Stimulated activated CD8-positive, alpha-beta memory T cell treated with anti-CD3 and anti-CD28 coated beads, Interleukin-2, amount 100 ng/mL, for 48 hours (primary cell): ENCODE data around the gene HCAR2.
"Not testable (repeated sequence)": the region's sequence is repeated elsewhere in the genome, so short reads cannot be mapped to it uniquely, and the experiment has no call there.

Experiments
- DNase-seq, 2 donors: peaks; one replicate each; pipeline ENCODE4 v3.0.0-alpha.2; 2020; ENCODE audit warnings: low read depth in 2 of 2

HCAR2 gene

GRCh38 chr12:122716658-122717057, 13.5 kb upstream of the HCAR2 start, which contains the start of gene HCAR3:
HCAR3 (minus strand) TSS chr12:122716811; CDS start chr12:122716737, 74 bp downstream.
- DNase-seq = not testable (repeated sequence)

GRCh38 chr12:122715211-122715610, 12.1 kb upstream of the HCAR2 start:
- DNase-seq = not testable (repeated sequence)

GRCh38 chr12:122713491-122714188, 10.5 kb upstream of the HCAR2 start:
- not testable (repeated sequence) for DNase-seq

DNA sequence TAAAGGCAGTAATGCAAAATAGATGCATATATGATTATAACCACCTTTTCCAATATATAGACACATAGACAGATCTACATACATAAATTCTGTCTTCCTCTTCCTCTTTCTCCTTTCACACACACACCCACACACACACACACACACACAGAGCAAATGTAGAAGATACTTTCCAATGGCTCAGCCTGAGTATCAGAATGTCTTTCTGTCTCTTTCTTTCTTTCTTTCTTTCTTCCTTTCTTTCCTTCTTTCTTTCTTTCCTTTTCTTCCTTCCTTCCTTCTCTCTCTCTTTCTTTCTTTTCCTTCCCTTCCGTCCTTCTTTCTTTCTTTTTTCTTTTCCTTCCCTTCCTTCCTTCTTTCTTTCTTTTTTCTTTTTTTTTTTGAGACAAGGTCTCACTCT, 8.1 kb upstream of the HCAR2 start:
- DNase-seq = not testable (repeated sequence)

DNA sequence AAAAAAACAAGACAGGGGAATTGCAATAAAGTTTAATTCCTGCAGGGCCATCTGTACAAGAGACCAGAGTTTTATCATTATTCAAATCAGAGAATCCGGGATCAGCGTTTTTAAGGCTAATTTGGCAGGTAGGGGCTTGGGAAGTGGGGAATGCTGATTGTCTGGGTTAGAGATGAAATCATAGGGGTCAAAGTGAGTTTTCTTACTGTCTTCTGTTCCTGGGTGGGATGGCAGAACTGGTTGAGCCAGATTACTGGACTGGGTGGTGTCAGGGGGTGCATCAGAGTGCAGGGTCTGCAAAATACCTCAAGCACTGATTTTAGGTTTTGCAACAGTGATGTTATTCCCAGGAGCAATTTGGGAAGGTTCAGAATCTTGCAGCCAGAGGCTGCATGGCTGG, 7.2 kb upstream of the HCAR2 start:
- DNase-seq = not testable (repeated sequence)

DNA sequence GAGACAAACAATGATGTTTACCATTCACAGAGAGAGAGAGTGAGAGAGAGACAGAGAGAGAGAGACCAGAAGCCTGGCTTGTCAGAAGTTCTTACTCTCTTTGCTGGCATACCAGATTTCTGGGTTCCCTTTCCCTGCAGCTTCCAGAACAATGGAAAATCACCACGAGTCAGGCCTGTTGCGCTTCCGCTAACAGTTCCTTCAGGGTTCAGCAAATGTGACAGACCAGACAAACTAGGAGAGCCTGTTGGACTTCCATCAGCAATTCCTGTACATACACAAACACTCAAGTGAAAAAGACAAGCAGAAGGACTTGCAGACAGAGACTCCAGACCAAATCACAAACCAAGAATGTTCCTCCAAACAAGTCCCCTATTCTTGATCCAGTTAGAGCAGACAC, 6.1 kb upstream of the HCAR2 start:
- DNase-seq = not testable (repeated sequence)

GRCh38 chr12:122703841-122704240, 684 bp upstream of the HCAR2 start:
- DNase-seq = not testable (repeated sequence)

- not testable (repeated sequence) for DNase-seq
Measured at GRCh38 chr12:122701481-122701880, 1.7 kb downstream of the HCAR2 start.

- not testable (repeated sequence) for DNase-seq
Measured at GRCh38 chr12:122700038-122700710, 3.0 kb downstream of the HCAR2 start.

DNA sequence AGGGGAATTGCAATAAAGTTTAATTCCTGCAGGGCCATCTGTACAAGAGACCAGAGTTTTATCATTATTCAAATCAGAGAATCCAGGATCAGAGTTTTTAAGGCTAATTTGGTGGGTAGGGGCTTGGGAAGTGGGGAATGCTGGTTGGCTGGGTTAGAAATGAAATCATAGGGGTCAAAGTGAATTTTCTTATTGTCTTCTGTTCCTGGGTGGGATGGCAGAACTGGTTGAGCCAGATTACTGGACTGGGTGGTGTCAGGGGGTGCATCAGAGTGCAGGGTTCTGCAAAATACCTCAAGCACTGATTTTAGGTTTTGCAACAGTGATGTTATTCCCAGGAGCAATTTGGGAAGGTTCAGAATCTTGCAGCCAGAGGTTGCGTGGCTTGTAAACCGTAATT, 6.2 kb downstream of the HCAR2 start:
- not testable (repeated sequence) for DNase-seq

GRCh38 chr12:122691566-122691965, 11.6 kb downstream of the HCAR2 start:
- DNase-seq = no peak

DNA sequence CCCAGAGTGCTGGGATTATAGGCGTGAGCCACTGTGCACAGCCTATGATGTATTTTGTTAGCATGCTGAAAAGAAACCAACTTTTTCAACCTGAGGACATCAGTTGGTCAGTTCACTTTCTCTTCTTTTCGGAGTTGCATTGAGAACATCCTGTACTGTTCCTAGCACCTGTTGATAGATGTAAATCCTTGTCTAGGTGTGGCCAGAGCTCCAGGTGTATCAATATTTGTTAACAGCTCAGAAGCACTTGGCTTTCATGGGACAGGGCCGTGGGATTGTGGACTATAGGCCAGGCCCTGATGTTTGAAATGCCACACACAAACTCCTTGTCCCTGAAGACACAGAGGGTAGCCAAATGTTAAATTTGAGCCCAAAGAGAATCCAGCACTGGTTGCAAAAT, 14.9 kb downstream of the HCAR2 start:
- no peak for DNase-seq

- DNase-seq = no peak
Measured at GRCh38 chr12:122687086-122687485, 16.1 kb downstream of the HCAR2 start.

DNA sequence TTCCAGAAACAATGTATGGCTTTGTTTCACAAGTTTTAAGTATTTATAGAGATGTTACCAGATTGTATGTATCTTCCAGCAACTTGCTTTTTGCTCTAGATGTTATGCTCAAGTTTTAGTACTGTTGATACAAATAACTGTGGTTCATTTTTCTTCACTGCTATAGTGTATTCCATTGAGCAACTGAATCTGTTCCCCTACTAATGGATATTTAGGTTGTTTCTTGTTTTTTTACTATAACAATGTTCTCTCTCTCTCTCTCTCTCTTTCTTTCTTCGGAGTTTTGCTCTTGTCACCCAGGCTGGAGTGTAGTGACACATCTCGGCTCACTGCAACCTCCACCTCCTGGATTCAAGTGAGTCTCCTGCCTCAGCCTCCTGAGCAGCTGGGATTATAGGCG, 16.6 kb downstream of the HCAR2 start:
- DNase-seq = no peak

DNA sequence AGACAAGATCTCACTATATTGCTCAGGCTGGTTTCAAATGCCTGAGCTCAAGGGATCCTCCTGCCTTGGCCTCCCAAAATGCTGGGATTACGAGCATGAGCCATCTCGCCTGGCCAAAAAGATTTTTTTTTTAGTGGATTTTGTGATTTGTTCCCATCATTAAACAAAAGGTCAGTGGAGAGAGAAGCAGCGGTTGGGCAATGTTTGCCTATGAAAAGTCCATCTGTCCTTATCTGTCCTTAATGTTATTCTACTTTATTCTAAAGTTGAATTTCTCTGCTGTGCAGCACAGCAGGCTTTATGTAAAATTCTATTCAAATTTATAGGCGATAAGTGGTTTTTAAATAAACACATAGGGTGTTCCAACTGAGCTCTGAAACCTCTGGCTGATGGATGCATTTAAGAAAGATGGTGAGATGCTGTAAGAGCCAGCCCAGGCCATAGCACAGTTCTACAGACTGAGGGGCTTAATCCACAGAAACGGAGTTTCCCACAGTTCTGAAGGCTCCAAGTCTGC, 18.8 kb downstream of the HCAR2 start:
- DNase-seq = no peak

DNA sequence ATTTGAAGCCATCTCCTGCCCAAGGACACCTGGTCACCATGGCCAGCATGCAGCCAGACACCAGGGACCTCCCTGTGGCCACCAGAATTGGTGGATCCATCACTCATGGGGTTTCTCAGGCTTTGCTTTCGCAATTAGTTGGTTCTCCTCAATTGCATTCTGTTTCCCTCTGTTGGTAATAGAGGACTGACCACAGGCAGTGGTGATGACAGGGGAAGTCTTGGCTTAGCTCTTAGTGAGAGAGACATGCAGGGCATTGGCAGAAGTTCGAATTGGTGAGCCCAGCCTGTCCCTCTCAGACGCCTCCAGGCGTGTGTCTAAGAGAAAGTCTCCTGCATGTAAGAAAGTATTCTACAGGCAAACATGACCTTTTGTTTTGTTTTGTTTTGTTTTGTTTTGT, 21.3 kb downstream of the HCAR2 start:
- no peak for DNase-seq

GRCh38 chr12:122680989-122681388, 22.2 kb downstream of the HCAR2 start:
- DNase-seq = not testable (repeated sequence)

- DNase-seq = not testable (repeated sequence)
Measured at GRCh38 chr12:122676781-122677180, 26.4 kb downstream of the HCAR2 start.

- not testable (repeated sequence) for DNase-seq
Measured at GRCh38 chr12:122676015-122676414, 27.1 kb downstream of the HCAR2 start.

DNA sequence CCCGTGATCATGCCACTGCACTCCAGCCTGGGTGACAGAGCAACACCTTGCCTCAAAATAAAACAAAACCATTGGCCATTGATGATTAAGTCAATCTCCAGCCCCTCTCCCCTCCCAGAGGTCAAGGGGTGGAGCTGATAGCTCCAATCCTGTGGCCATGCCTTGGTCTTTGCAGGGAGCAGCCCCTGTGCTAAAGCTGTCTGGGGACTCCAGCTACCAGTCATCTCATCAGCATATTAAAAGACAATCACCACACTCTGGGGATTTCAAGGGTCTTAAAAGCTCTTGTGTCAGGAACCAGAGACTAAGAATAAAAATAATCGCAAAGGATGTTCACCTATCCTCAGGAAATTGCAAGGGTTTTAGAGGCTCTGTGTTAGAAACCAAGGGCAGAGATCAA, 30.6 kb downstream of the HCAR2 start:
- no peak for DNase-seq

DNA sequence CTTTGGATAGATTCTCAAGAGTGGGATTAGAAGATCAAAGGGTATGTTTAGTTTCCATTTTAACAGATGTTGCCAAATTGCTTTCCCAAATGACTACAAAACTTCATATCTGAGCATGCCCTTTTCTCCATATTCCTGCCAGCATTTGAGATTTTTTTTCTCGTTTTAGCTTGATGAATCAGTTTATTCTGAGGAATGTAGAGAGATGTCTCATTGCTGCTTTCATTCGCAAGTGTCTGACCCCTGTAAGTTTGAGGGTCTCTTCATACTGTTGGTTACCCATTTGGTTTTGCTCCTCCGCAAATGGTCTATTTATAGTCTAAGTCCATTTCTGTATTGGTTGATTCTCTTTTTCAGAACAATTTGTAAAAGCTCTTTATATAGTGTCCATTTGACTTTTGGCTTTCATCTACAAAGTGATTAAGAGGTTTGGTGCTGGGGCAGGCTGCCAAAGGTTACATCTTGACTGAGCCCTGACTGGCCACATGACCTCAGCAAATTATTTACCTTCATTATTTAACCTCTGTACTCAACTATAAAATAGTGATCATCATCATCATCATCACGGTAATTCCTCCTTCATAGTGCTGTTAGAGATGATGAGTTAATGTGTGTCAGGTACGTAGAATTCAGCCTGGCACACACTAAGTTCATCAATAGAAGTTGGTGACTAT, 33.6 kb downstream of the HCAR2 start:
- DNase-seq = no peak

- DNase-seq = no peak
Measured at GRCh38 chr12:122668268-122668667, 34.9 kb downstream of the HCAR2 start.
